GM10266 (cell line): Measurements from ENCODE around the gene IL17RA.

Source experiments
- DNase-seq: peaks from one replicate; pipeline ENCODE4 v3.0.0; 2012; ENCODE audit errors: extremely low spot score
- TF ChIP-seq, protein P1 (sequence below): IDR thresholded peaks from 2 replicates; pipeline ENCODE4 v1.5.1; 2012; ENCODE audit warnings: mild to moderate bottlenecking, low read depth; ENCODE audit not compliant: control insufficient read depth, insufficient read depth; ENCODE audit errors: missing control alignments

Gene IL17RA

DNA sequence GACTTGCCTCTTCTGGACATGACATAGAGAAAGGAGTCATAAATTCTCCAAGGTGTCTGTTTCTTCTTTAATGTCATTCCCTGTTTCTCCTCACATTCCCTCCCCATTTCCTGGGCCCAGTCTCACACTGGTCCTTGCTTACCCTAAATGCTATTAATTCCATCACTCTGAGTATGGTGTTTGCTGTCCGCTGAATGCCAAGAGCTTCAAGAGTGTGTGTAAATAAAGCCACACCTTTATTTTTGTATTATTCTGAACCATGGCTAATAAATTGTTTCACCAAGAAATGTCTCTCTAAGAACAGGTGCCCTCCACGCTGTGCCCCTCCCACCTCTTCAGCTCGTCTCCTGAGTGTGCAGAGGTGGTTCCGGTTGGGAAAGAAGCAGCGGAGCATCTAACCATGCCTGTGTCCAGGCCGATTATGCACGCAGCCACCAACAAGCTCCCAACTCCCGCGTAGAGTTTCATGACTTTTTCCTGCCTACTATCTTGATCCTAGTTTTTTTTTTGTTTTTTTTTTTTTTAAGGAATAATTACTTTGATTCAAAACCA is 27.8 kb downstream of the IL17RA start:
- DNase-seq, result no peak
- TF ChIP-seq, protein P1, sequence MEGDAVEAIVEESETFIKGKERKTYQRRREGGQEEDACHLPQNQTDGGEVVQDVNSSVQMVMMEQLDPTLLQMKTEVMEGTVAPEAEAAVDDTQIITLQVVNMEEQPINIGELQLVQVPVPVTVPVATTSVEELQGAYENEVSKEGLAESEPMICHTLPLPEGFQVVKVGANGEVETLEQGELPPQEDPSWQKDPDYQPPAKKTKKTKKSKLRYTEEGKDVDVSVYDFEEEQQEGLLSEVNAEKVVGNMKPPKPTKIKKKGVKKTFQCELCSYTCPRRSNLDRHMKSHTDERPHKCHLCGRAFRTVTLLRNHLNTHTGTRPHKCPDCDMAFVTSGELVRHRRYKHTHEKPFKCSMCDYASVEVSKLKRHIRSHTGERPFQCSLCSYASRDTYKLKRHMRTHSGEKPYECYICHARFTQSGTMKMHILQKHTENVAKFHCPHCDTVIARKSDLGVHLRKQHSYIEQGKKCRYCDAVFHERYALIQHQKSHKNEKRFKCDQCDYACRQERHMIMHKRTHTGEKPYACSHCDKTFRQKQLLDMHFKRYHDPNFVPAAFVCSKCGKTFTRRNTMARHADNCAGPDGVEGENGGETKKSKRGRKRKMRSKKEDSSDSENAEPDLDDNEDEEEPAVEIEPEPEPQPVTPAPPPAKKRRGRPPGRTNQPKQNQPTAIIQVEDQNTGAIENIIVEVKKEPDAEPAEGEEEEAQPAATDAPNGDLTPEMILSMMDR, result no peak

DNA sequence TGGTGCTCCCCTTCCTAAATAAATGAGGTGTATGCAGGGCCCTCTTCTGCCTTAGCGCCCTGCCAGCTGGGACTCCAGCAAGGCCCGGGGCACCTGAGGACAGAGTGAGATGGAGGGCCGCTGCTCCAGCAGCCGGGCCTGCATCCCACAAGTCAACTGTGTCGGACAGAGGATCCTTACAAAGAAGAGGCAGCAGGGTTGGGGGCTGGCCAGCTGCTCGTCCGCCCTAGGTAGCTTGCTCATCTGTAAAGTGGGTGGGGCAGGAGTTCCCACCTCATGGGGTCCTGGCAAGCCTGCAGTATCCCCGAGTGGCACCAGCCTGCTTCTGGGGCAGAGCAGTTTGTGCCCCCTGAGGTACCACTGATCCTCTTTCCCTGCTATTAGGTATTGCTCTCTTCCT is 28.8 kb downstream of the IL17RA start:
- DNase-seq, result no peak
- TF ChIP-seq, protein P1, result no peak

DNA sequence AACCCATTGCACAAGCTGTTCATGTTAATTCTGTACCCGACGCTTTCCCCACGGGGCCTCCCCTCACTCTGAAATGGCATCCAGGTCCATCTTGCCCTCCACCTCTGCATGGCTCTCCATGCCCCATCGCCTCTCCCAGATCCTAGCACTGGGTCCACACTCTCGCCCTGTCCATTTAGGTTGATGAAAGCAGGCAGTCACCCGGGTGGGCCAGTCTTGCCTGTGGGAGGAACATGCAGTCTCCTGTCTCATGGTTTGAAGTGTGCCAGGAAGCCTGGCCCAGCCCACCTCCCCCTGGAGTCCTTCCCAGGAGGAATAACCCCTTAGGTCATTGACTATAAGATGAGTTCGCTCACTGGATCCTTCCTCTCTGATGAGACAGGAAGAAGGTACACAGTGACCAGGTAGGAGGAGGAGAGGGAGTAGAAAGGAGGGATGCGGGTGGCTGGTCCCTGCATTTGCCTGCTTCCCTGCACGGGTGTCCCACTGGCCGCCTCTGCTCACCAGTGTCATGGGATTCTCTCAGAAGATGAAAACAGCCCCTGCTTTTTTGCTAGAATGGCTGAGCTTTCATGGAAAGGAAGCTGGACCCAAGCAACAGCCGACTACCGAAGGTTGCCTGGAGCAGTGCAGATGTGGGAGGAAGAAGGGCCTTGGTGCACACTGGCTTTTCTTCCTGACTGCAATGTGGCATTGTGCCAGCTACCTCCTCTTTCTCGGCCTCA is 29.5 kb downstream of the IL17RA start:
- no peak for DNase-seq
- TF ChIP-seq, protein P1, result no peak

DNA sequence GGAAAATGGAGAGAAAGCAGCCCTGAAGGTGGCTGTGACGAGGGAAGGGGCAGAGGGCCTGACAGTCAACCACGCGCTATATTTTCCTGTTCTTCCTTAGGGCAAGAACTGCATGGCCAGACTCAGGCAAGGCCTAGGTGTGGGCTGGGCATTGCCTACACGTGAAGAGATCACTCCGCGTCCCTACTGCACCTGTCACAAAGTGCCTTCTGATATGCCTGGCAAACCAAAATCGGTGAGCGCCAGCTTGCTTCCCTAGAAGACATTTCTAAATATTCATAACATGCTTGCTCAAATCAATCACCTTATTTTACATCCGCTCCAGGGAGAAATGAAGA is 30.1 kb downstream of the IL17RA start:
- DNase-seq, result no peak
- TF ChIP-seq, protein P1, result no peak

DNA sequence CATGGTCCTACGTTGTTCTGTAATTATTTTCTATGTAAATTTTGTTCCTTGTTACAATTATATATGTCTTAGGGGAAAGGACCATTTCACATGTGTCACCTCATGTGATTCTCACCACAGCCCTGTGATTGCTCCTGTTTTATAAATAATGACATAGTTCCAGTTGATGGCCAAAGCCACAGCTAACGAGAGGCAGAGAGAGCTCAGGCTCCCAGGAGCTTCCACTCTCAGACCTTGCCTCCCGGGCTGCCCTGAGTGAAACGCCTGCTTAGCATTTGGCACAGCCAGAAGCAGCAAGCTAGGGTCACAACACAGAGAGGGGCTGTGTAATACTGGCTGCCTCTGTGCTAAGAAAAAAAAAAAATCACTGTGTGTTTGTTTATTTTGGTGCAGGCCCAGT is 30.4 kb downstream of the IL17RA start:
- TF ChIP-seq, protein P1, result no peak
- no peak for DNase-seq

DNA sequence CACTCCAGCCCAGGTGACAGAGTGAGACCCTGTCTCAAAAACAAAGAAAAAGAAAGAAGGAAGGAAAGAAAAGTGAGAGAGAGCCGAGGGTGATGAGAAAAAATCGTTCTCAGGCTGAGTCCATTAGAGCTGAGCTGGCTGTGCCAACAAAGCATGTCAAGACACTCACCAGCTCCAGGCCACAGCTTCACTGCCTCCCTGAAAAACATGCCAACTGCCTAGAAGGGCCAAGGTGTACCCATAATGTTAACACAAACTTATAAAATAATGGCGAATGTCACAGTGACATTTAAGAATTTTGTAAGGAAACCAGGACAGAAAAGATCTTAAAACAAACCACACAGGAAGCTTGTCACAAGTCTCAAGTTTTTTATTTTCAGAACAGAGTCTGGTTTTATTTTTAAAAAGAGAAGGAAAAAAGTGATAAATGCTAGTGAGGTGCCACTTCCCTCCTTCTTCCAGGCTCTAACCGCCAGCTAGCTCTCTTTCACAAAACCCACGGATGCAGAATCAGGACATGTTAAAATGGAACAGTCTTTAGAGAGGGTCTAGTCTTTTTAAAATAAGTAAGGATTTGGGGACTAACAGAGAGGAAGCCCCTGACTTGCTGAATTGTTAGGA is 31.3 kb downstream of the IL17RA start:
- TF ChIP-seq, protein P1, result no peak
- no peak for DNase-seq

DNA sequence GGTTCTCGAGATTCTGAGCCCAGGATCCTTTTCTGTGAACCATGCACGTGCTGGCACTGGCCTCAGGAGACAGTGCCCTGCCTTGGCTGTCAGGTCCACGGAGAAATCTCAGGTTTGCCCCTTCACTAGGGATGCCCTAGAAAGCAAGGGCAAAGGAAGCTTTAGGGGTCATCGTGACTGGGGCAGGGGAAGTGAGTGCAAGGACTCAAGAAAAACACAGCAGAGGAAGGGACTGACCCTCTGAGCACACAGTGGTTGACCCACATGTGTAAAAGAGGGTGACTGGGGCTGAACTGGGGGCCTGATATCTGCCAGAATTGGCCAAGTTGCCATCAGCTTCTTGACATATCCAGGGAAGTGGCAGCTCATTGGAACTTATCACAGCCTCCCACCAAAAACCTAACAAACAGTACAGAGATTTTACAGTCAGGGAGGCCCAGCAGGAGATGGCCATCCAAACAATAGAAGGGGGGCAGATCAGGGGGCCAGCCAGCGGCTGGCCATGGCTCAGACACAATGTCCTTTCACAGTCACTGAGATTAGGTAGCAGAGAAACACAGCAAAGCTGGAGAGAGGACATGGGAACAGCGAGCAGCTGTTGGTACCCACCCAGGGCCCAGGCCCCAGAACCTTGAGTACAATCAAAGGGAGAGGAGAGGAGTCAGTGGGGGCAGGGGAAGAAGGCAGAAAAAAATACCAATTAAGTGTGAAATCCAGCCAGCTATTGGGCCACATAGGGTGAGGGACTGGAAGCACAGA is 32.0 kb downstream of the IL17RA start:
- TF ChIP-seq, protein P1, result no peak
- no peak for DNase-seq
